Fibroblast of lung (primary cell): Measurements from ENCODE around the gene CAMK2B. TPM values are rescaled to one million over a fixed set of nuclear protein-coding genes. Genes with fewer than 3 reads are reported as not detected.

Source experiments
- DNase-seq, 2 donors: peaks; one replicate each; pipeline versions ENCODE4 v3.0.0 to v3.0.0-alpha.2; 2010; ENCODE audit warnings: low read depth in 2 of 2
- H2AFZ ChIP-seq: 2 replicates; pipeline ENCODE4 v1.5.1; 2012; ENCODE audit warnings: low read length, control low read depth, inconsistent platforms
- H3K27ac ChIP-seq: 2 replicates; pipeline ENCODE4 v1.5.1; 2011; ENCODE audit warnings: low read length, control low read depth; ENCODE audit not compliant: insufficient read depth
- H3K27me3 ChIP-seq: 2 replicates; pipeline ENCODE4 v1.5.1; 2011; ENCODE audit warnings: mild to moderate bottlenecking, low read length; ENCODE audit not compliant: control insufficient read depth, insufficient read depth
- H3K36me3 ChIP-seq: 2 replicates; pipeline ENCODE4 v1.5.1; 2011; ENCODE audit warnings: low read length; ENCODE audit not compliant: control insufficient read depth, insufficient read depth
- H3K4me1 ChIP-seq: 2 replicates; pipeline ENCODE4 v1.5.1; 2011; ENCODE audit warnings: low read length; ENCODE audit not compliant: control insufficient read depth, insufficient read depth; ENCODE audit errors: extremely low read depth
- H3K4me2 ChIP-seq: 2 replicates; pipeline ENCODE4 v1.5.1; 2011; ENCODE audit warnings: low read length, control low read depth; ENCODE audit not compliant: insufficient read depth; ENCODE audit errors: extremely low read depth
- H3K4me3 ChIP-seq, 4 experiments: fragments of 200-600 bp in 1 of 4; sonication (generic) in 1 of 4; replicated peaks in 1 of 4; 2 replicates each; pipeline ENCODE4 v1.5.1; 2011 to 2016; ENCODE audit warnings: low read length in 4 of 4, low read depth in 3 of 4, mild to moderate bottlenecking in 3 of 4, control low read depth in 2 of 4, inconsistent platforms in 1 of 4, mixed read lengths in 1 of 4; ENCODE audit not compliant: insufficient read depth in 1 of 4; ENCODE audit errors: control extremely low read depth in 1 of 4
- H3K79me2 ChIP-seq: 2 replicates; pipeline ENCODE4 v1.5.1; 2012; ENCODE audit warnings: mild to moderate bottlenecking, low read length, inconsistent platforms; ENCODE audit not compliant: control insufficient read depth, insufficient read depth
- H3K9ac ChIP-seq: 2 replicates; pipeline ENCODE4 v1.5.1; 2011; ENCODE audit warnings: mild to moderate bottlenecking, low read length, control low read depth; ENCODE audit not compliant: insufficient read depth
- H3K9me3 ChIP-seq: 2 replicates; pipeline ENCODE4 v1.5.1; 2012; ENCODE audit warnings: low read depth, low read length; ENCODE audit not compliant: control insufficient read depth, insufficient read depth
- H4K20me1 ChIP-seq: 2 replicates; pipeline ENCODE4 v1.5.1; 2011; ENCODE audit warnings: low read length; ENCODE audit not compliant: control insufficient read depth, insufficient read depth; ENCODE audit errors: extremely low read depth
- CTCF ChIP-seq, 2 donors: IDR thresholded peaks in 1 of 2; conservative IDR thresholded peaks in 1 of 2; 1 replicate in 1 of 2; 2 replicates in 1 of 2; pipeline ENCODE4 v1.5.1; 2011 to 2012; ENCODE audit warnings: low read length in 2 of 2, control low read depth in 1 of 2, inconsistent platforms in 1 of 2, low read depth in 1 of 2, mild to moderate bottlenecking in 1 of 2
- EZH2 ChIP-seq: IDR thresholded peaks from 2 replicates; pipeline ENCODE4 v1.5.1; 2012; ENCODE audit warnings: low read length, control low read depth, mild to moderate bottlenecking; ENCODE audit errors: missing control alignments
- polyA plus RNA-seq, 2 donors: library from polyadenylated mRNA; depleted of rRNA in 1 of 2; stranded (reverse) in 1 of 2; unstranded in 1 of 2; fragments of >200 nt; gene quantifications; 2 replicates each; pipeline ENCODE4 v1.2.1, GENCODE V29; 2011 to 2012; ENCODE audit warnings: missing spikeins in 1 of 2
- total RNA-seq: library from RNA; depleted of rRNA; stranded (reverse); fragments of >200 nt; gene quantifications from 2 replicates; pipeline ENCODE4 v1.2.1, GENCODE V29; 2014

The CAMK2B gene
- total and polyA plus RNA-seq, 2 donors (not counting 1 experiment from before 2014, with no cell fraction given): 0.06 to 0.17 TPM

- Histone ChIP-seq H3K27ac (no peak overlapping the region), H3K27me3 (peaks cover 2% of the 10 kb centered on the region), H3K9ac (no peak overlapping the region), H3K9me3 (no peaks in the 10 kb centered on the region), H4K20me1 (no peaks in the 10 kb centered on the region), H3K4me3 (no peak overlapping the region), H3K4me2 (no peak overlapping the region), H2AFZ (no peak overlapping the region), H3K79me2 (no peaks in the 10 kb centered on the region), H3K36me3 (no peaks in the 10 kb centered on the region), H3K4me1 (no peaks in the 10 kb centered on the region)
- no peak for DNase-seq
- no peak for TF ChIP-seq CTCF (conservative IDR thresholded peaks at IDR 0.05 in 1 of 2, IDR thresholded peaks at IDR 0.05 in 1 of 2; ENCODE audit: low read depth in 1 of 2, low read length in 2 of 2)
- no peak for TF ChIP-seq EZH2
Observed at GRCh38 chr7:44313621-44314031, 11.8 kb downstream of the CAMK2B start.

- Histone ChIP-seq H3K4me1 (no peaks in the 10 kb centered on the region), H3K27me3 (no peaks in the 10 kb centered on the region), H3K4me2 (no peak overlapping the region), H3K4me3 (no peak overlapping the region), H3K27ac (no peak overlapping the region), H3K36me3 (no peaks in the 10 kb centered on the region), H3K9me3 (no peaks in the 10 kb centered on the region), H3K9ac (no peak overlapping the region), H2AFZ (no peak overlapping the region), H3K79me2 (no peaks in the 10 kb centered on the region), H4K20me1 (no peaks in the 10 kb centered on the region)
- TF ChIP-seq EZH2 (no peak), CTCF (conservative IDR thresholded peaks at IDR 0.05 in 1 of 2, IDR thresholded peaks at IDR 0.05 in 1 of 2; ENCODE audit: low read depth in 1 of 2, low read length in 2 of 2) (no peak)
- DNase-seq: no peak
Observed at GRCh38 chr7:44313016-44313415, 12.4 kb downstream of the CAMK2B start.

- Histone ChIP-seq H4K20me1 (no peaks in the 10 kb centered on the region), H3K4me3 (no peak overlapping the region), H3K4me1 (no peaks in the 10 kb centered on the region), H3K9ac (no peak overlapping the region), H3K36me3 (no peaks in the 10 kb centered on the region), H3K79me2 (no peaks in the 10 kb centered on the region), H3K4me2 (no peak overlapping the region), H3K27ac (no peak overlapping the region), H2AFZ (no peak overlapping the region), H3K9me3 (no peaks in the 10 kb centered on the region), H3K27me3 (no peaks in the 10 kb centered on the region)
- no peak for DNase-seq
- TF ChIP-seq CTCF (conservative IDR thresholded peaks at IDR 0.05 in 1 of 2, IDR thresholded peaks at IDR 0.05 in 1 of 2; ENCODE audit: low read depth in 1 of 2, low read length in 2 of 2): no peak
- TF ChIP-seq EZH2: no peak
Observed at GRCh38 chr7:44311561-44312495, 13.6 kb downstream of the CAMK2B start.
